ENCODE data around the gene QKI. TPM values are rescaled to one million over a fixed set of nuclear protein-coding genes. Genes with fewer than 3 reads are reported as not detected.

Gene QKI
- total and polyA plus RNA-seq, 2 donors (not counting 3 experiments of a cell fraction or from before 2014, with no cell fraction given) = 178 to 232 TPM

GRCh38 chr6:163460307-163460782, 45.8 kb downstream of the QKI start:
- Histone ChIP-seq H3K27ac (ENCODE audit: insufficient read depth, low read depth, low read length) (peak overlapping the region; percentile 49), H3K9me1 (replicated peaks; ENCODE audit: control insufficient read depth, extremely low read depth, insufficient read depth, low read length) (peaks cover 2% of the 10 kb centered on the region), H3K4me2 (ENCODE audit: insufficient read depth, low read length) (peak overlapping the region; percentile 97), H3K36me3 (ENCODE audit: control insufficient read depth in 2 of 2, extremely low read depth in 1 of 2, insufficient read depth in 2 of 2, low read length in 2 of 2) (peaks cover 0 to 2% of the 10 kb centered on the region in 2 experiments), H3K4me1 (ENCODE audit: control insufficient read depth, extremely low read depth, insufficient read depth, low read length) (peaks cover 43% of the 10 kb centered on the region), H4K20me1 (replicated peaks; ENCODE audit: control insufficient read depth, extremely low read depth, insufficient read depth, low read length) (peaks cover 28% of the 10 kb centered on the region), H3K4me3 (replicated peaks in 1 of 3; ENCODE audit: insufficient read depth in 1 of 3, low read depth in 1 of 3, low read length in 3 of 3) (peak overlapping the region; percentile 21 to 77 (median 38)), H2AFZ (ENCODE audit: low read depth, low read length) (no peak overlapping the region), H3K27me3 (ENCODE audit: control insufficient read depth in 2 of 2, insufficient read depth in 2 of 2, low read length in 2 of 2) (no peaks in the 10 kb centered on the region), H3K9ac (replicated peaks; ENCODE audit: extremely low read depth, insufficient read depth, low read length) (peak overlapping the region; percentile 66), H3K9me3 (replicated peaks; ENCODE audit: control insufficient read depth, insufficient read depth, low read length) (no peaks in the 10 kb centered on the region), H3K79me2 (ENCODE audit: control insufficient read depth, insufficient read depth, low read length) (peaks cover 100% of the 10 kb centered on the region)
- FAIRE-seq (no peak), DNase-seq (ENCODE audit: low read depth, low spot score) (peak; percentile 84)
- intact Hi-C loops (cut with micrococcal nuclease) = loop anchor here (2.0 kb wide), 1 partner anchor 44 kb away; no protein-coding TSS in a partner anchor
- CTCF ChIA-PET = interaction anchor here (0.7 to 1.5 kb wide), 6 partner anchors 9 to 94 kb away, joined by 3 to 8 read pairs (median 4); no protein-coding TSS in a partner anchor
- dilution Hi-C loops (cut with MboI; ENCODE audit: extremely low pct_ligation_motif_present, low sequenced_read_pairs) = no loop called here
- POLR2A ChIA-PET = interaction anchor here (0.5 to 1.1 kb wide), 2 partner anchors 11 to 105 kb away, joined by 3 to 4 read pairs; no protein-coding TSS in a partner anchor
- TF ChIP-seq GATA2 (IDR thresholded peaks at IDR 0.05; ENCODE audit: insufficient read depth, insufficient read length, low read depth, low read length) (no peak), CTCF (IDR thresholded peaks at IDR 0.05; ENCODE audit: extremely low read depth in 1 of 2, insufficient read depth in 1 of 2, low read depth in 1 of 2, low read length in 2 of 2) (no peak), POLR2AphosphoS5 (IDR thresholded peaks at IDR 0.05; ENCODE audit: insufficient read depth, low read depth, low read length) (no peak), MAX (IDR thresholded peaks at IDR 0.05; ENCODE audit: insufficient read depth, insufficient read length) (no peak), EZH2 (IDR thresholded peaks at IDR 0.05; ENCODE audit: borderline replicate concordance, low read depth, low read length, severe bottlenecking) (no peak), FOS (IDR thresholded peaks at IDR 0.05; ENCODE audit: borderline replicate concordance, insufficient read depth, low read length) (no peak), POLR2A (IDR thresholded peaks at IDR 0.05; ENCODE audit: low read depth, low read length) (no peak), JUN (IDR thresholded peaks at IDR 0.05; ENCODE audit: borderline replicate concordance, insufficient read depth, insufficient read length, low read depth) (no peak), MYC (IDR thresholded peaks at IDR 0.05; ENCODE audit: low read depth, low read length) (no peak)
- BruUV-seq (replicated peaks) = no TSS peak

Data from endothelial cell of umbilical vein (primary cell).